Measurements from ENCODE around the gene ATG4A. TPM values are rescaled to one million over a fixed set of nuclear protein-coding genes. Genes with fewer than 3 reads are reported as not detected.

ATG4A gene
- total and polyA plus RNA-seq, 2 of the 8 experiments (the other 6 are each of a cell fraction or from before 2014, with no cell fraction given) = 1.2 to 2.0 TPM

- H3K18ac ChIP-seq (ENCODE audit: extremely low read depth, low read length) = no peak overlapping the region
- H2BK12ac ChIP-seq (ENCODE audit: low read depth, low read length) = no peak overlapping the region
- H3K56ac ChIP-seq (replicated peaks; ENCODE audit: insufficient read length, low read depth, low read length) = no peak overlapping the region
- no peaks in the 10 kb centered on the region for H3K23me2 ChIP-seq (ENCODE audit: low read depth, low read length)
- H4K91ac ChIP-seq (replicated peaks; ENCODE audit: insufficient read length, low read length) = no peak overlapping the region
- no peak overlapping the region for H2BK120ac ChIP-seq (replicated peaks; ENCODE audit: low read depth, low read length)
- no peaks in the 10 kb centered on the region for H3K9me3 ChIP-seq (ENCODE audit: insufficient read depth in 2 of 2, low read depth in 1 of 2, low read length in 1 of 2)
- H3K4me3 ChIP-seq (ENCODE audit: extremely low read depth in 1 of 4, insufficient read depth in 2 of 4, low read depth in 3 of 4, low read length in 4 of 4) = no peak overlapping the region
- H3K79me2 ChIP-seq (ENCODE audit: control insufficient read depth in 1 of 2, insufficient read depth in 2 of 2, low read length in 2 of 2) = no peaks in the 10 kb centered on the region
- H3K4me1 ChIP-seq (replicated peaks in 1 of 4; ENCODE audit: control insufficient read depth in 3 of 4, insufficient read depth in 4 of 4, low read length in 3 of 4) = no peaks in the 10 kb centered on the region
- no peaks in the 10 kb centered on the region for H3K79me1 ChIP-seq (ENCODE audit: low read depth, low read length)
- H3K27me3 ChIP-seq (replicated peaks in 1 of 4; ENCODE audit: control insufficient read depth in 3 of 4, extremely low read depth in 1 of 4, insufficient read depth in 3 of 4, low read length in 3 of 4) = no peaks in the 10 kb centered on the region
- no peak overlapping the region for H2AK5ac ChIP-seq (ENCODE audit: low read depth, low read length)
- ChIA-PET POLR2A (ENCODE audit: partially characterized antibody) (no interaction called here), CTCF (ENCODE audit: partially characterized antibody) (no interaction called here)
- no peak overlapping the region for H3K14ac ChIP-seq (ENCODE audit: insufficient read length)
- no peak overlapping the region for H2BK15ac ChIP-seq (ENCODE audit: low read length)
- H2BK20ac ChIP-seq (ENCODE audit: low read length) = no peak overlapping the region
- H3K23ac ChIP-seq (ENCODE audit: insufficient read length) = no peak overlapping the region
- no peak overlapping the region for H4K8ac ChIP-seq (ENCODE audit: extremely low read depth, insufficient read depth, low read length)
- no peak overlapping the region for H3K27ac ChIP-seq (ENCODE audit: low read depth, low read length)
- no peak for FAIRE-seq
- H4K5ac ChIP-seq (ENCODE audit: insufficient read length, low read depth, low read length) = no peak overlapping the region
- H4K20me1 ChIP-seq (replicated peaks in 1 of 2; ENCODE audit: control insufficient read depth in 1 of 2, insufficient read depth in 2 of 2, low read length in 2 of 2) = no peaks in the 10 kb centered on the region
- DNase-seq (ENCODE audit: low read depth in 1 of 2, low spot score in 2 of 2) = no peak
- H2BK5ac ChIP-seq (ENCODE audit: low read depth, low read length) = no peak overlapping the region
- H3K4me2 ChIP-seq (ENCODE audit: insufficient read depth in 1 of 2, low read depth in 2 of 2, low read length in 2 of 2) = no peak overlapping the region
- WGBS, 2 experiments (ENCODE audit: extremely low coverage in 1 of 2, insufficient coverage in 1 of 2, insufficient read length in 1 of 2, insufficient replicate concordance in 2 of 2, low coverage in 1 of 2, low lambda C conversion rate in 2 of 2, missing lambda C conversion rate in 1 of 2) = 83% methylated on average over 2 of the region's 2 CpGs; no CpG with 5 or more reads in 1 of the 2 experiments
- H3K9ac ChIP-seq (replicated peaks in 1 of 4; ENCODE audit: extremely low read depth in 1 of 4, low read depth in 3 of 4, low read length in 3 of 4) = no peak overlapping the region
- no peaks in the 10 kb centered on the region for H3K36me3 ChIP-seq (ENCODE audit: control insufficient read depth in 2 of 4, insufficient read depth in 4 of 4, low read length in 3 of 4)
- no peak overlapping the region for H2AFZ ChIP-seq (ENCODE audit: low read length)
- no peak overlapping the region for H3K4ac ChIP-seq (replicated peaks; ENCODE audit: insufficient read length, low read depth, low read length)
- no peak for TF ChIP-seq BCL11A (IDR thresholded peaks at IDR 0.05; ENCODE audit: low read depth in 2 of 2, low read length in 2 of 2)
- TF ChIP-seq EP300 (IDR thresholded peaks at IDR 0.05; ENCODE audit: borderline replicate concordance in 1 of 2, low read depth in 2 of 2, low read length in 2 of 2) = no peak
Observed at GRCh38 chrX:108064613-108065012, 27.0 kb upstream of the ATG4A start.

Data from H1 (cell line).